CD8-positive, alpha-beta memory T cell (primary cell): ENCODE data around the gene CDH22. TPM values are rescaled to one million over a fixed set of nuclear protein-coding genes. Genes with fewer than 3 reads are reported as not detected.

ENCODE experiments used
- CTCF ChIA-PET: fragments of 350-600 bp; sonication (Branson Sonifier 250); formaldehyde crosslinking; loops from one replicate; lab custom pipeline; 2021; ENCODE audit warnings: antibody characterized with exemption; lab: Charles Lee
- POLR2A ChIA-PET: fragments of 350-600 bp; sonication (Branson Sonifier 250); formaldehyde crosslinking; loops from one replicate; lab custom pipeline; 2021; ENCODE audit warnings: antibody characterized with exemption; lab: Charles Lee
- DNase-seq, 5 donors: peaks; one replicate each; pipeline versions ENCODE4 v3.0.0 to v3.0.0-alpha.2; 2020 to 2022; ENCODE audit warnings: mixed read lengths in 1 of 5
- H3K27ac ChIP-seq: one replicate; pipeline ENCODE4 v1.7.0; 2013; ENCODE audit warnings: low read depth, mild to moderate bottlenecking, low read length, moderate library complexity
- H3K27me3 ChIP-seq: 2 replicates; pipeline ENCODE4 v1.7.0; 2013; ENCODE audit warnings: low read length, mild to moderate bottlenecking; ENCODE audit not compliant: insufficient read depth, poor library complexity, severe bottlenecking
- H3K36me3 ChIP-seq: 2 replicates; pipeline ENCODE4 v1.7.0; 2013; ENCODE audit warnings: mild to moderate bottlenecking, low read length, moderate library complexity; ENCODE audit not compliant: insufficient read depth
- H3K4me1 ChIP-seq: 2 replicates; pipeline ENCODE4 v1.7.0; 2013; ENCODE audit warnings: mild to moderate bottlenecking, low read length, moderate library complexity; ENCODE audit not compliant: insufficient read depth
- H3K4me3 ChIP-seq: 2 replicates; pipeline ENCODE4 v1.7.0; 2013; ENCODE audit warnings: mild to moderate bottlenecking, low read length
- H3K9me3 ChIP-seq: 2 replicates; pipeline ENCODE4 v1.7.0; 2013; ENCODE audit warnings: mild to moderate bottlenecking, low read length
- H3K27ac Mint-ChIP-seq, 8 donors: one replicate each; pipeline ENCODE4 v1.8.0; 2020 to 2021; ENCODE audit warnings: mixed read lengths in 8 of 8, mild to moderate bottlenecking in 6 of 8, inconsistent platforms in 3 of 8, moderate library complexity in 3 of 8
- H3K27me3 Mint-ChIP-seq, 2 donors: one replicate each; pipeline ENCODE4 v1.8.0; 2020 to 2021; ENCODE audit warnings: mixed read lengths in 2 of 2, mild to moderate bottlenecking in 1 of 2, moderate library complexity in 1 of 2
- H3K36me3 Mint-ChIP-seq, 3 donors: one replicate each; pipeline ENCODE4 v1.8.0; 2020 to 2021; ENCODE audit warnings: mixed read lengths in 3 of 3, inconsistent platforms in 1 of 3, mild to moderate bottlenecking in 1 of 3
- H3K4me1 Mint-ChIP-seq, 3 donors: one replicate each; pipeline ENCODE4 v1.8.0; 2020 to 2021; ENCODE audit warnings: mixed read lengths in 3 of 3, inconsistent platforms in 1 of 3, mild to moderate bottlenecking in 1 of 3
- H3K4me3 Mint-ChIP-seq, 7 donors: one replicate each; pipeline ENCODE4 v1.8.0; 2020 to 2021; ENCODE audit warnings: mixed read lengths in 7 of 7, mild to moderate bottlenecking in 6 of 7, moderate library complexity in 4 of 7, inconsistent platforms in 2 of 7
- H3K9me3 Mint-ChIP-seq, 5 donors: one replicate each; pipeline ENCODE4 v1.8.0; 2020 to 2022; ENCODE audit warnings: mixed read lengths in 5 of 5, mild to moderate bottlenecking in 3 of 5, moderate library complexity in 2 of 5, inconsistent platforms in 1 of 5
- polyA plus RNA-seq: library from polyadenylated mRNA; unstranded; fragments of 300-500 nt; fragmentation: Illumina TruSeq; gene quantifications from one replicate; pipeline ENCODE4 v1.2.3, GENCODE V29; 2021
- total RNA-seq, 2 experiments: library from RNA; stranded (reverse); gene quantifications; one replicate each; pipeline ENCODE4 v1.2.3, GENCODE V29; 2021

Gene CDH22
- total RNA-seq: not detected
- polyA plus RNA-seq: not detected

GRCh38 chr20:46308258-46309157, at the start of gene CDH22:
Gene CDH22, minus strand, starts transcription at chr20:46308498. Its CDS starts 57,204 bp downstream, at chr20:46251294.
- peak in 3 of 5 donors; percentile 15 to 28 (median 22) for DNase-seq
- H3K4me3 Mint-ChIP-seq: peak within 1 kb of the TSS; percentile 70 to 86 (median 78)
- peaks cover 11% of the 10 kb centered on the region for H3K4me1 ChIP-seq
- peaks cover 13 to 24% (median 14%) of the 10 kb centered on the region in 3 donors for H3K4me1 Mint-ChIP-seq
- no peak within 1 kb of the TSS for H3K27ac ChIP-seq
- CTCF ChIA-PET: interaction anchor here (1.4 kb wide), 1 partner anchor 40 kb away, joined by 3 read pairs; no protein-coding TSS in a partner anchor
- no peaks in the 10 kb centered on the region for H3K36me3 Mint-ChIP-seq
- H3K9me3 ChIP-seq: no peaks in the 10 kb centered on the region
- no peaks in the 10 kb centered on the region for H3K9me3 Mint-ChIP-seq
- no peak within 1 kb of the TSS for H3K4me3 ChIP-seq
- peaks cover 61 to 79% of the 10 kb centered on the region in 2 donors for H3K27me3 Mint-ChIP-seq
- H3K27ac Mint-ChIP-seq: peak within 1 kb of the TSS in 1 of 8 donors; percentile 5
- H3K36me3 ChIP-seq: no peaks in the 10 kb centered on the region
- POLR2A ChIA-PET: no interaction called here
- H3K27me3 ChIP-seq: peaks cover 41% of the 10 kb centered on the region

- H3K36me3 Mint-ChIP-seq: peaks cover 0 to 77% (median 11%) of the 10 kb centered on the region in 3 donors
- Histone ChIP-seq H3K27me3 (no peaks in the 10 kb centered on the region), H3K36me3 (peaks cover 17% of the 10 kb centered on the region), H3K27ac (no peak overlapping the region), H3K4me3 (no peak overlapping the region), H3K4me1 (peaks cover 41% of the 10 kb centered on the region), H3K9me3 (no peaks in the 10 kb centered on the region)
- ChIA-PET POLR2A (interaction anchor here (0.9 to 1.3 kb wide), 2 partner anchors 42 to 43 kb away, joined by 3 to 6 read pairs; no protein-coding TSS in a partner anchor), CTCF (interaction anchor here (3.7 kb wide), 1 partner anchor 8 kb away, joined by 13 read pairs; no protein-coding TSS in a partner anchor)
- H3K4me1 Mint-ChIP-seq: peaks cover 49 to 69% (median 50%) of the 10 kb centered on the region in 3 donors
- no peaks in the 10 kb centered on the region for H3K27me3 Mint-ChIP-seq
- peak overlapping the region in 1 of 7 donors; percentile 32 for H3K4me3 Mint-ChIP-seq
- peak overlapping the region; percentile 65 to 95 (median 76) for H3K27ac Mint-ChIP-seq
- H3K9me3 Mint-ChIP-seq: no peaks in the 10 kb centered on the region
- no peak for DNase-seq
Measured at GRCh38 chr20:46357030-46357514, 48.8 kb upstream of the CDH22 start.

GRCh38 chr20:46356195-46357029, 48.1 kb upstream of the CDH22 start:
- Mint-ChIP-seq H3K9me3 (no peaks in the 10 kb centered on the region), H3K4me1 (peaks cover 42 to 62% (median 43%) of the 10 kb centered on the region in 3 donors), H3K4me3 (no peak overlapping the region), H3K27me3 (no peaks in the 10 kb centered on the region), H3K36me3 (peaks cover 0 to 80% (median 11%) of the 10 kb centered on the region in 3 donors), H3K27ac (peak overlapping the region in 7 of 8 donors; percentile 33 to 90 (median 77))
- Histone ChIP-seq H3K36me3 (peaks cover 24% of the 10 kb centered on the region), H3K9me3 (no peaks in the 10 kb centered on the region), H3K27ac (no peak overlapping the region), H3K4me1 (peaks cover 34% of the 10 kb centered on the region), H3K4me3 (no peak overlapping the region), H3K27me3 (no peaks in the 10 kb centered on the region)
- no peak for DNase-seq
- ChIA-PET CTCF (no interaction called here), POLR2A (interaction anchor here (1.3 kb wide), 1 partner anchor 44 kb away, joined by 6 read pairs; no protein-coding TSS in a partner anchor)

GRCh38 chr20:46355778-46356177, 47.5 kb upstream of the CDH22 start:
- H3K4me3 Mint-ChIP-seq: peak overlapping the region in 1 of 7 donors; percentile 38
- ChIA-PET CTCF (no interaction called here), POLR2A (interaction anchor here (1.3 kb wide), 1 partner anchor 45 kb away, joined by 6 read pairs; no protein-coding TSS in a partner anchor)
- H3K9me3 Mint-ChIP-seq: no peaks in the 10 kb centered on the region
- peaks cover 27% of the 10 kb centered on the region for H3K36me3 ChIP-seq
- H3K27me3 Mint-ChIP-seq: no peaks in the 10 kb centered on the region
- peaks cover 28% of the 10 kb centered on the region for H3K4me1 ChIP-seq
- no peak overlapping the region for H3K27ac ChIP-seq
- H3K27me3 ChIP-seq: no peaks in the 10 kb centered on the region
- peak overlapping the region in 6 of 8 donors; percentile 48 to 92 (median 78) for H3K27ac Mint-ChIP-seq
- no peak for DNase-seq
- H3K36me3 Mint-ChIP-seq: peaks cover 0 to 81% (median 6%) of the 10 kb centered on the region in 3 donors
- H3K4me1 Mint-ChIP-seq: peaks cover 36 to 56% (median 37%) of the 10 kb centered on the region in 3 donors
- H3K9me3 ChIP-seq: no peaks in the 10 kb centered on the region
- no peak overlapping the region for H3K4me3 ChIP-seq

GRCh38 chr20:46354920-46355654, 46.8 kb upstream of the CDH22 start:
- ChIA-PET CTCF (no interaction called here), POLR2A (no interaction called here)
- H3K4me3 Mint-ChIP-seq: no peak overlapping the region
- H3K27me3 ChIP-seq: no peaks in the 10 kb centered on the region
- H3K36me3 Mint-ChIP-seq: peaks cover 0 to 85% (median 6%) of the 10 kb centered on the region in 3 donors
- H3K36me3 ChIP-seq: peaks cover 27% of the 10 kb centered on the region
- H3K4me1 Mint-ChIP-seq: peaks cover 32 to 51% (median 35%) of the 10 kb centered on the region in 3 donors
- no peaks in the 10 kb centered on the region for H3K27me3 Mint-ChIP-seq
- H3K4me1 ChIP-seq: peaks cover 24% of the 10 kb centered on the region
- no peak for DNase-seq
- H3K9me3 ChIP-seq: no peaks in the 10 kb centered on the region
- H3K9me3 Mint-ChIP-seq: no peaks in the 10 kb centered on the region
- no peak overlapping the region for H3K27ac ChIP-seq
- H3K27ac Mint-ChIP-seq: peak overlapping the region in 5 of 8 donors; percentile 48 to 92 (median 53)
- H3K4me3 ChIP-seq: no peak overlapping the region

GRCh38 chr20:46354207-46354555, 45.9 kb upstream of the CDH22 start:
- peaks cover 15% of the 10 kb centered on the region for H3K4me1 ChIP-seq
- POLR2A ChIA-PET: no interaction called here

More at GRCh38 chr20:46354207-46354555, 45.9 kb upstream of the CDH22 start:
- no peak overlapping the region for H3K27ac ChIP-seq
- peaks cover 0 to 82% (median 4%) of the 10 kb centered on the region in 3 donors for H3K36me3 Mint-ChIP-seq
- peak overlapping the region in 4 of 8 donors; percentile 37 to 92 (median 50) for H3K27ac Mint-ChIP-seq
- no peaks in the 10 kb centered on the region for H3K27me3 Mint-ChIP-seq
- DNase-seq: no peak
- no peak overlapping the region for H3K4me3 ChIP-seq
- peaks cover 23 to 42% (median 29%) of the 10 kb centered on the region in 3 donors for H3K4me1 Mint-ChIP-seq
- no peaks in the 10 kb centered on the region for H3K27me3 ChIP-seq
- H3K9me3 ChIP-seq: no peaks in the 10 kb centered on the region
- no peaks in the 10 kb centered on the region for H3K9me3 Mint-ChIP-seq
- no peak overlapping the region for H3K4me3 Mint-ChIP-seq
- CTCF ChIA-PET: no interaction called here
- peaks cover 27% of the 10 kb centered on the region for H3K36me3 ChIP-seq
